HG03045 (cell line): ENCODE measurements around the gene MED27.
A peak's percentile ranks its signal among the peaks of the same experiment; 100 is the strongest.

Experiments
- ATAC-seq: cut with Tn5 transposase; IDR thresholded peaks from one replicate; pipeline ENCODE4 v1.9.1; 2021; ENCODE audit warnings: mild to moderate bottlenecking, moderate library complexity; ENCODE audit not compliant: unreplicated experiment

Gene MED27, protein sequence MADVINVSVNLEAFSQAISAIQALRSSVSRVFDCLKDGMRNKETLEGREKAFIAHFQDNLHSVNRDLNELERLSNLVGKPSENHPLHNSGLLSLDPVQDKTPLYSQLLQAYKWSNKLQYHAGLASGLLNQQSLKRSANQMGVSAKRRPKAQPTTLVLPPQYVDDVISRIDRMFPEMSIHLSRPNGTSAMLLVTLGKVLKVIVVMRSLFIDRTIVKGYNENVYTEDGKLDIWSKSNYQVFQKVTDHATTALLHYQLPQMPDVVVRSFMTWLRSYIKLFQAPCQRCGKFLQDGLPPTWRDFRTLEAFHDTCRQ

DNA sequence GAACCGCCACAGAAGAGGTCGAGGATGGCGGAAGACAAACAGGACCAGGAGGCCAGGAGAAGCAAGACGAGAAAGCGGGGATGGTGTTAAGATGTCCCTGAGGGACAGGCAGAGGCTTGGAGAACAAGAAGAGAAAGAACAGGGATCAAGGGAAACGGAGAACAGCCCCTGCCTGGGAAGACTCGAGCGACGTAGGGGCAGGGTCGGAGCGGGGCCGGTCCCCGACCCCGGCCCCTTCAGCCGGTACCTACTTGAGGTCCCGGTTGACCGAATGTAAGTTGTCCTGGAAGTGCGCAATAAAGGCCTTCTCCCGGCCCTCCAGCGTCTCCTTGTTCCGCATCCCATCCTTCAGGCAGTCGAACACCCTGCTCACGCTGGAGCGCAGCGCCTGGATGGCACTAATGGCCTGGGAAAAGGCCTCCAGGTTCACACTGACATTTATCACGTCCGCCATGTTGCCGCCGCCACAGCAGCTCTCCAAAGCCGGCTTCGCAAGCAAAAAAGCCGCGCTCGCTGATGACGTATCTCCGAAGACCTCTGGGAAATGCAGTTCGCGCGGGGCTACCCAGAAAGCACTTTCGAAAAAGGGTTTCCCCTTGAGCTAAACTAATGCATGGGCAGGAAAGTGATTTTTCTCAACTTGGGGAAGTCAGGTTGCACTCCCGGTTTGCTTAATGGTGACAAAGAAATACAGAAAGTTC lies at the start of gene MED27:
MED27 (minus strand) TSS at position 477 of the 701 bp plus-strand sequence; CDS start at position 454, 23 bp downstream.
- ATAC-seq, result peak; percentile 84

DNA sequence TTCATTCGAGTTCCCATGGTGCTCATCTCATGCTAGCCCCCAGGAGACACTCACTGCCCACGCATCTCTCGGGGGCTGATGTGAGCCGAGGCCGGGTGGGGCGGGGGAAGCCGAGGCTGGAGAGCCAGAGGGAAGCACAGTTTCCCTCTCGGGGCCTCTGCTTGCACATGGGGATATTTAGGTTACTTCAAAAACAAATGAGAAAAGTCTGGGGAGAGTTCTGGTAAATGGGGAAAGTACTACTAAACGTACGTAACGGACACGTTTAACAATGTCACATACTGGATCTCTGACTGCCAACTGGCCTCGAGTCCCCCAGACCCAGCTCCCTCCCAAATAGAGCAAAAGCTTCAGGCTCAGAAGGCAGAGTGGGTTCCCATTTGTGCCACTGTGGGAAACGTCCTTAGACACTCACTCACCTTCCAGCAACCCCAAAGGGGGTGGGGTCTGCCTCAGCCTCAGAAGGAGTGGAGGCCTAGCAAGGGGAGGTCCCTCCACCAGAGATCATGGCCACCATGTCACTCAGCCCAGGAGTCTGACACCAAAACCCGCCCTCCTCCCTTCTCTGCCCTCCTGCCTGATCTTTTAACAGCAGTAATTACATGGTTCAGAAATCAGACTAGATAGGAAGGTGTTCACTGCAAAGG lies 48.3 kb upstream of the MED27 start:
- no peak for ATAC-seq

DNA sequence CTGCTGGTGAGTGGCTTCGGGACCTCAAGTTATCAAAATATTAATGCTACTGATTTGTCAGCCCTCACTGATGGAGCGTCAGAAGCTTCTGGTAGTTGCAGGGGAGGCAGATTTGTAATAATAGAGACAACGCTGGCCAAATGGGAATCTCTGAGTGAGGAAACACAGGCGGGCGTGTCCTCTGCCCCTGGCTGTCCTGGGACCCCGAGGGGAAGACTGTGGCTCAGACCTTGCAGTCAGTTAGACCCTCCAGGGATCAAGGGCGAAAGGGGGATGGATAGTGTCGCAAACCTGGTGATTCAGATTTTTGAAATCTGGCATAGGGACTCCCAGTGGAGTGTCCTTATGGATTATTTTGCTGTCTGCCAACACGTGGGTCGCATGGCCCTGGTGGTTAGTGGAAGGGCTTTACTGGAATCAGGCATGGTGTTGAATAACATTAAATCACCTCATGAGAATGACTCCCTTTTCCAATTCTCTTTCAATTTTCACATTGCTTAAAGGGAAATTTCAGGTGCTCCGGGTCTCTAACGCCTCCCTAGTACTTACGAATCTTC lies 47.1 kb upstream of the MED27 start:
- ATAC-seq, result no peak

DNA sequence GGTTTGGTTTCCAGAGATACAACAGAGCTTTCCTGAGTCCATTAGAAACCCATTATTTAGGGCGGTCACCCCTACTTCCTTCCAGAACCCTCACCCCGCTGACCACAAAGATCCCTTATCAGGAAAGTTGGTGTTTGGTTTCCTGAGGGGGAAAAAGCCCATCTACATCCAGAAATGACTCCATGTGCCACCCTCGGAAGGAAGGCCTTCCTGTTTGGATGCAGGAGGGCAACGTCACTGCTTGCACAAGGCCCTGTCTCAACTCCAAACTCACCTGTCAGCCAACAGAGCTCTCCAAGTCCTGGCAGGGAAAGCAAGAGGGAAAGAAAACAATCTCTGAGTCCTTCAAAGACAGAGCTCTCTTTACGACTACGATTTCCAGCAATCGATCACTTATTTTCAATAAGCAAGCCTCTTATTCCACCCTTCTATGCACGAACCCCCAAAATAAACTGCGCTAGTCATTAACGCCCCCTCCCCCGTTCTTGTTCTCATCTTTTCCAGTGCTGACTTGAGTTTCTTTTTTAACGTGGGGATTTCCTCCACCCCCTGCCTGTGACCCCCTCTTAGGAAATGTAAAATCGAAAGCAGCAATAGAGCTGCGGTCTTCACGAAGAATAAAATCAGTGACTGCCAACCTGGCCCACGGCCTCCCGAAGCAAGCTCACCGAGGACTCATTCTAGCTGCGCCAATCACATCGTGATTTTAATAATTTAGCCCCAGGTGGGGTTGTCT lies 46.4 kb upstream of the MED27 start:
- ATAC-seq, result no peak

DNA sequence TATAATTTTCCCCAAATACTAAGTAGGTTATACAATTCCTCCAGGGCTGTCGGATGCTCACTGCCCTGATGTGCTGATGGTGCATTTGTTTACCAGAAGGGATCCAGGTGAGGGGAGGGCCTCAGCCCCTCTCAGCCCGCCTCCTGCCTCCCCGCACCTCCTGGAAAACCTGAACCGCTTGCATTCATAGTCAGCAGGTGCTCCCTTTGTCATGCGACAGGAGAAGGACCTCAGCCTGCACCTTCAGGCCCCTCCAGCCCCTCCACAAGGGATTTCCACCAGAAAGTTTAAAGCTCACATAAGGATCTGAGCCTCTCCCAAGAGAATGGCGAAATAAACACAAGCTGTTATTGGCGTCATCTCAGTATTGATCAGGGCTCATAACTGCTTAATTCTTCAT lies 45.7 kb upstream of the MED27 start:
- ATAC-seq, result no peak

DNA sequence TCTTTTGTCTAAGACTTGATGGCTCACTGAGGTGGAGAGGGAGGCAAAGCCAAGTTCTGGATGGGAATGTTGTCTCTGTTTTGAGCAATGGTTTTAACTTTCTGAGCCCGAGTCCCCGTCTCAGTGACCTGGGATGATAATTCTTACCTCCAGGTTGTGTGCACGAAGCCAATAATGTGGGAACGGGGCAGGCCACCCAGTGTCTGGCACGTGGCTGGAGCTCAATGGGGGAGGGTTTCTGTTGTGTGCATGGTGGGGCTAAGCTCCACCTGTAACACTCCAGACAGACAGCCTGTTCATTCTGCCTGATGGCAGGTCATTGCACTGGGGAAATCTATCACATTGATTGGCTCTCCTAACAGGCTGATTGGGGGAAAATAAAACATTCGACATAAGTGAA lies 45.1 kb upstream of the MED27 start:
- ATAC-seq, result no peak

DNA sequence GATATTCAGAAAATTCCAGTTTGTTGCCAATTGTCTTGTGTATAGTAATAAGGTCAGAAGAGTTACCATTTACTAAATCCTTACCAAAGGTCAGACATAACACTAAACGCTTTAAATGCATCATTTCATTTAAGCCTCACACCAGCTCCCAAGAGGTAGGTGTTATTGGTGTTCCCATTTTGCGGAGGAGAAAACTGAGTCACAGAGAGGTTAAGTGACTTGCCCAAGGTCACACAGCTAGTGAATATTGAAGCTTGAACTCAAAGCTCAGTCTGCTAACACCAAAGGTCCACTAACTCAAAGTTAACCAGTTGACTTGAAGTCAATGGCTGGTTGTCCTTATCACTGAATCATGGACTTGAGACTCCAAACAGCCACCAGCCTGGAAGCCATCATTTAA lies 41.4 kb upstream of the MED27 start:
- ATAC-seq, result no peak

DNA sequence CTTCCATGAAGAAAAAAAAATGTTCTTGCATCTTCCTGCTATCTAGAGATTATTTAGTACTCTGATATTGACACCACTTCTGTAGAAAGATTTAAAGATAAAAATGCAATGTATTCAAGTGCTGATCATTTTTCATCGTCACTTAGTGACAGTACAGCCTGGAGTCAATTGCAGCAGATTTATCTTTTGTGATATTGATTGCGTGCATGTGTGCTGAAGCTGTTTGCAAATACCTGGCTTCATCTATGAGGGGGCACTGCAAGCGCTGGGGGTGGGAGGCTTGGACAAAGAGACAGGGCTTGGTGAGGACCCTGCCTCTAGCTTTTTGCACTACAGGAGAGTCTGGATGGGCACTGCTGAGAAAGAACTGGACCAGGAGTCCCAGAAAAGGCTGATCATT lies 38.0 kb upstream of the MED27 start:
- no peak for ATAC-seq

DNA sequence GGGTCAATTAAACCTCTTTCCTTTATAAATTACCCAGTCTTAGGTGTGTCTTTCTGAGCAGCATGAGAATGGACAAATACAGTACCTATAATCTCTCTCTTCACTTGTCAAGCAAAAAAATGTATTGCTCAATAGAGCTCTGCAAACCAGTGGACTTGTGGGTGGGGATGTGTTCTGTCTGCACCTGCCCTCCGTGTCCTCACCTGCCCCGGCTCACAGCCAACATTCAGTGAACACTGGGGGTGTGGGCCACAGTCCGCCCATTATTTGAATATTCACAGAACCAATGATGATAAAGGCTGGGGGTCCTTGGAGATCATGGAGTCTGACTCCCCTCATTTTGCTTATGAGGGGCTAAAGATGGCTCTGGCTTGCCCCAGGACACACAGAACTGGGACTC lies 36.9 kb upstream of the MED27 start:
- ATAC-seq, result no peak

DNA sequence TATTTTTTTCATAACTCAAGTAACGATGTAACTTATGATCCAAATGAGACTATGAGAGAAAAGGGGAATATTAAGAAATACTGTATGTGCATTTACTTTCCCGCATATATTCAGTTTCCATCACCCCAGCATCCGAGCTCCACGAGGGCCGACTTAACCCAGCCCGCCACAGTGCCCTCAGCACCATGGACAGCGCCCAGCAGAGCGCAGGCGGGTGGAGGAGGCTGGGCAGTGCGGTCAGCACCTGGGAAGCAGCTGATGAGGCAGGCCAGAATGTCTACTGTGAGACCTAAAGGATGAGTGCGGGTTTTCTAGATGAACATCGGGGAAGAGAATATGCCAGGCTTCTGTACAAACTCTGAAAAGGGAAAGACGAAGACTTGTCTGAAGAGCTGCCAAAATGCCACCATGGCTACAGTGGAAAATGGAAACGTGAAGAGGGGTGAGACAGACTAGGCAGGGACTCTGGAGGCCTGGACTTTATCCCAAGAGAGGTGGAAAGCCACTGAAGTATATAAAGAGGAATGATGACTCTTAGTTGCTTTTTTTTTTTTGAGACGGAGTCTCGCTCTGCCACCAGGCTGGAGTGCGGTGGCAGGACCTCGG lies 34.5 kb upstream of the MED27 start:
- no peak for ATAC-seq

DNA sequence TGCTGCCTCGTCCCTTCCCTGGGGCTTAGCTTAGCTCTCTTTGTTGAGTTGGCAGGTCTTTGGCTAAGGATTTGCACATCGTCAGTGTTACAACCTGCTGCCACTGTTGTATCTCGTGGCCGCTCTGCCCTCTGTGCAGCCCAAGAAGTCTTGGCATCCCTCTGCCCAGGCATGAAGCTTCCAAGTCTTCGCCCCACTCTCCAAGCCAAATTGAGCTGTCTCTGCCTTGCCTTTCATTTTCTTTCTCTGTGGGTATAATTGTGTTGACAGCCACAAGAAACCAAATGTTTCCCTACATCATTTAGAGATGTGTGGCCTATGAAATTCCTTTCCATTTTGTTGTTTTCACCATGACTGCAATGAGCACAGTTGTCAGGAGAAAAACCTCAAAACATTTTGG lies 29.6 kb upstream of the MED27 start:
- no peak for ATAC-seq

DNA sequence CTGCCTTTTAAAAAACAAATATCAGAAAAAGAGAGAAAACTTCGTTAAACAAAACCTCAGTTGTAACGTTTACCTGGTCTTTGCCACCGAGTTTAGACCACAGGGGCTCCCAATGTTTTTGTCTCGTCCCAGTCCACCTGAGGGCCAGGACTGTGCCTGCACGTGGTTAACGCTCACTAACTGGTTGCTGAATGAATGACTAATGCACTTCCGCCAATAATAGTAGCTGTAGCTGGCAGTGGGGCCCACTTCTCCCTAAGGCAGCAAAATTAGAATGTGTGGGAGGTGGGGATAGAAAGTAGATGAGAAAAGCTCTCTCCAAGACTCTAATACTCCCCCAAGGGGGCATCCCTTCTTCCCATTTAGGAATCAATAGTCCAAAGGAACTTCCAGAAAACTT lies 29.1 kb upstream of the MED27 start:
- no peak for ATAC-seq

DNA sequence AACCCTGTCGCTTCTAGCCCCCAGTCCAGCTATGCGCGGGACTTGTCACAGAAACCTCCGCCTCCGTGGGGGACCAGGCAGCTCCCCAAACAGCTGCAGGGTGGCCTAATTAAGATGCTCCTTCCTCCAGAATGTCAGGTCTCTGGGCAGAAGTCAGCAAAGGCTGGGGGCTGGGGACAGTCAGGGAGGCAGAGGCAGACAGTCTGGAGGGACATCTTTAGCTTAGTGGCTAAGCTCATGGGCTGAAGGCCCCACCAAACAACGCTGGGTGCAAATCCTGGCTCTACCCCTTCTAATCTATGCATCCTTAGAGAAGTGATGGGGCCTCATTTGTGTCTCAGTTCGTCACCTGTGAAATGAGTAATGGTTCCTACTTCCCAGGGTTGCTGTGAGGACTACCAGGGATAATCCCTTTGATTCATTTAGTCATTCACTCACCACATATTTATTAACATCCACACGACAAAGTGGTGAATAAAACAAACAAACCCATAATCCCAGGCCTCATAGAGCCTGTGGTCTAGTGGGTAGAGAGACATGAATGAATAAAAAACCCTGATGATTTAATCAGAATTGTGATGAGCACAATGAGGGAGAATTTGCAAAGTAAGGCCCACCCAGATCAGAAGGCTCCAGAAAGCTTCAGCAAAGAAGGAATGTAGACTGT lies 20.2 kb upstream of the MED27 start:
- no peak for ATAC-seq

DNA sequence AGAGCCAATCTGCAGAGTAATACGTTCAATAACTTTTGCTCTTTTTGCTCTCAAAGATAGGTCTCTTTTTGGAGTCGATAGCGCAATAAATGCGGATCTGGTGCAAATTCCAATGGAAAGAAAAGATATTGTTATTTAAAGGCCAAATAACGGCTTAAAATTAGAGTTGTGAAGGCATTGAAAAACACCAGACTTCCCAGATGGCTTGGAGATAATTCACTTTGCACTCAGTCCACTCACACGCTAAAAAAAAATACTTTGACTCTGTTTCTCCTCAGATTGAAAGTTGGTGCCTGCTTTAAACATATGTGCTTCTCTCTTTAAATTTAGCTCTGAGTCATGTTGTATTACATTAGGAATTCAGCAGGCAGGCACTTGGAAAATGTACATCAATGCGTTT lies 19.5 kb upstream of the MED27 start:
- ATAC-seq, result no peak

DNA sequence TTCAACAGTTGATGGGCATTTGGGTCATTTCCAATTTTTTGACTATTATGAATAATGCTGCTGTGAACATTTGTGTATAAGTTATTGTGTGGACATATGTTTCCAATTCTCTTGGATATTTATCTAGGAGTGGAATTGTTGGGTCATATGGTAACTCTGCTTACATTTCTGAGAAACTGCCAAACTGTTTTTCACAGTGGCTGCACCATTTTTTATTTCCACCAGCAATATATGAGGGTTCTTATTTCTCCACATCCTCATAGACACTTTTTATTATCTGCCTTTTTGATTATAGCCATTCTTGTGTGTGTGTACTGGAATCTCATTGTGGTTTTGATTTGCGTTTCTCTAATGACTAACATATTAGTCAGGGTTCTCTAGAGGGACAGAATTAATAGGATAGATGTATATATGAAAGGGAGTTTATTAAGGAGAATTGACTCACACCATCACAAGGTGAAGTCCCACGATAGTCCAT lies 14.7 kb upstream of the MED27 start:
- no peak for ATAC-seq

DNA sequence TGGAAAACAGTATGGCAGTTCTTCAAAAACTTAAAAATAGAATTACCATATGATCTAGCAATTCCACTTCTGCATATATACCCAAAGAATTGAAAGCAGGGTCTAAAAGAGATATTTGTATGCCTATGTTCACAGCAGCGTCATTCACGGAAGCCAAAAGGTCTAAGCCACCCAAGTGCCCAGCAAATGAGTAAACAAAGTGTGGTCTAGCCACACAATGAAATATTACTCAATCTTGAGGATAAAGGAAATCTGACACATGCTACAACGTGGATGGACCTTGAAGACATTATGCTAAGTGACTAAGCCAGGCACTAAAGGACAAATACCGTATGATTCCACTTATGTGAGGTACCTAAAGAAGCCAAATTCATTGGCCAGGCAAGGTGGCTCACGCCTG lies 11.1 kb upstream of the MED27 start:
- ATAC-seq, result no peak

DNA sequence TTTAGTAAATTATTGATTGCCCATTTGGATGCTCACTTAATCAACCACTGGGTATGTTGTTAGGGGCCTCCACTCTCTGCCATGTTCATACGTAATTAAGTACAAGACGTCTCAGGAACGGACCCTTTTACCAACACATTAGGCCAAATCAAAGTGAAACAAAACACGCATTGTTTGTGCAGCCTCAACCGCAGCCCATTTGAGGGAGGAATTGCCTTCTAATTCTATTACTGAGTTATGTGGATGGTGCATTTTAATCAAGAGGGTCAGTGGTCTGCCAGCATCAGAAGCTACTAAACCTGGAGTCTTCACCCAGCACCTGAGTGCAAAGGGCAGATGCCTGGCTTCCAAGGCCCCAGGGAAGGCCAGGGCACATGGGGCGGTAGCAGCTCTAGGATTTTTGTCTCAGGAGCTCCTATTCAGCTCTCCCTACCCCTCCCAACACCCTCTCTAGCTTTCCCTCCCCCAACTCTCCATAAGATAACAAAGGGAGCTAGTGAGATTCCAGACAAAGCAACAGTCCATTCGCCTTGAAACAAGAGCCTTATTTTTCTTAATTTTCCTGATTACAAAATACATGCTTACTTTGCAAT lies 7.9 kb upstream of the MED27 start:
- no peak for ATAC-seq

DNA sequence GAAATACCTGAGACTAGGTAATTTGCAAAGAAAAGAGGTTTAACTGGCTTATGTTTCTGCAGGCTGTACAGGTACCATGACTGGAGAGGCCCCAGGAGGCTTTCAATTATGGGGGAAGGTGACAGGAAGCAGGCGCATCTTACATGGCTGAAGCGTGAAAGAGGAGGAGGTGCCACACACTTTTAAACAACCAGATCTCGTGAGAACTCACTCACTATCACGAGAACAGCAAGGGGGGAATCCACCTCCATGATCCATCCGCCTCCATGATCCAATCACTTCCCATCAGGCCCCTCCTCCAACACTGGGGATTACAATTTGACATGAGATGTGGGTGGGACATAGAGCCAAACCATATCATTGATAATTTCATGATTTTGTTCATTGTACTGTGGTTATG lies 2.5 kb upstream of the MED27 start:
- no peak for ATAC-seq

DNA sequence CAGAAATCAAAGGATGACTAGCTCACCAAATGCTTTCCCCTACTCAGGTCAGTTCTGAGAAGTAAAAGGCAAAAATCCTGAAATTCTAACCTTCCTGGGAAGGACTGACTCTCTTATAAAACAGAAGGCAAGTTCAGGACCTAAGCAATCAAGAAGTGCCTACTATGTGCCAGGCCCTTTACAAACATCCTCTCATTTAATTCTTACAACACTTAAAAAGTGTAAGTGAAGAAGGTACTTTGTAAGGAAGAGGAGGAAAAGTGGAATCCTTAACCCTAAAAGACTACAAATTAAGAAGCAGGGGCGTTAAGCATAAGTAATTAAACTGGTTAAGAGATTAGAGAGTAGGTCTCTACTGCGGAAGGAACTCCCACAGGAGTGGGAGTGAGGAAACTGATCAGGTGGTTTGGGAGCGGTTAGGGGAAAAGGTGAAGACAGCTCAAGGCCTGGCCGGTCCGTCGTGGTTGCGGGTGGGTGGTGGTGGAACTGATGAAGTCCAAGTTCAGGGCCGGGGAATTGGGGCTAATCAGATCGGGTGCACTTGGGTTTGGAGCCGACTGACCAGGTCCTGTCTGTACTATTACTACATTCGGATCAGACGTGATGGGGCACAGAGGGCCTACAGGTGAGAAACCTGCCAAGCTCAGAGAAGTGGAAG lies 839 bp downstream of the MED27 start:
- no peak for ATAC-seq
